Superior temporal gyrus (tissue), 1 donor: Measurements from ENCODE around the gene TARDBP.
"Not testable (repeated sequence)": the region's sequence is repeated elsewhere in the genome, so short reads cannot be mapped to it uniquely, and the experiment has no call there.

Experiments used
- DNase-seq: peaks from one replicate; pipeline ENCODE4 v3.0.0-alpha.2; 2016; ENCODE audit errors: extremely low spot score

TARDBP gene

DNA sequence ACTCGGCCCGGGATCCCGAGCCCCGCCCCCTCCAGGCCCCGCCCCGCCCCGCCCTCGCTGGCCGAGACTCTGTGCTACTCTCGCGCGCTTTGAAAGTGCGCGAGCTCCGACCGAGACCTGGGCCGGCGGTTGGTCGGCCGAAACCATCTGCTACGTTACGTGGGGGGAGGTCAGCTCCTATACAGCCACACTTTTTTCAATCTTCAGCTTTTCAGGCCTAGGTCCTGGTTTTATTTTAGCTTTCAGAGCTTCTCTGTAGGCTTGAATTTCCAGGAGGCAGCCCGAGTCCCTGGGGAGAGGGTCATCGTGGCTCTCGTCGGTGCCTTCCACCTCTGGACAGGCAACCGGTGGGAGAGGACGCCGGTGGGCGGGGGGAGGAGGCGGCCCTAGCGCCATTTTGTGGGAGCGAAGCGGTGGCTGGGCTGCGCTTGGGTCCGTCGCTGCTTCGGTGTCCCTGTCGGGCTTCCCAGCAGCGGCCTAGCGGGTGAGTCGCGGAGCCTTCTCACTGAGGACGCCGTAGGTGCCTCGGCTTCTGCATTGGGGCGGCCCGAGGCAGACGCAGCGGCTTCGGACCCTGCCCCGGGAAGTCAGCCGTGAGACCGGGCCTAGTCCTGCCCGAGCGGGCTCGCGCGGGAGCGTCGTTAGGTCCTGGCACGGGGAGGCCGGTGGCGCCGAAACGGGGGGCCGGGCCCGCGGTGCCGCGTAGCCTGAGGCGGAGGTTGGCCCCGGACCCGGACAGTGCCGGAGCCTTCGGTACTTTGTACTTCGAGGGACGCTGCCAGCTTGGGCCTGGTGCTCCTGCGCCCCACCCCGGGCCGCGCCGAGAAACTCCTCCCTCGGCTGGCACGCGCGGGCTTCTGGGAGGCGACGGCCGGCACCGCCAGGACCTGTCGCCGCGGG lies at the start of gene TARDBP:
TARDBP (plus strand) TSS at position 395 of the 900 bp plus-strand sequence. CDS start 1,074 bp downstream, outside the sequence.
- DNase-seq = peak; percentile 93

DNA sequence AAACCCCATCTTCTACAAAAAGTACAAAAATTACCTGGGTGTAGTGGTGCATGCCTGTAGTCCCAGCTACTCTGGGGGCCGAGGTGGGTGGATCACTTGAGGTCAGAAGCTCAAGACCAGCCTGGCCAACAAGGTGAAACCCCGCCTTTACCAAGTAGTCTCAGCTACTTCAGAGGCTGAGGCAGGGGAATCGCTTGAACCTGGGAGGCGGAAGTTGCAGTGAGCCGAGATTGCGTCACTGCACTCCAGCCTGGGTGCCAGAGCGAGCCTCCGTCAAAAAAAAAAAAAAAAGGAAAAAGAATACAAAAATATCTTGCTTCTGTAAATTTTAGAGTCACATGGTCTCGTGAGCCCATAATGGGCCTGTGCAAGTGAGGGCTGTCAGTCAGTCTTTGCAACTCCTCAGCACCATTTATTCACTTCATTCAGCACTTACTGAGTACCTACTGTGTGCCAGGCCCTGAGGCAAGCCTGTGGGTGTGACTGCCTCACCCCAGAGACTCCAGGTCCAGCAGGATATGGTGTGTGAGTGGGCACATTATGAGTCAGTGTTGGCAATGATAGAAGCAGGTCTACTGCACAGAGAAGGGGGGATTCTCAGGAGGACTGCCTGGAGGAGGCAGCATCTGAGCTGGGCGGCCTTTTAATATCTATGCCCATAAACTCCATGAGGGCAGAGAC lies 46.8 kb upstream of the TARDBP start:
- DNase-seq = no peak

- DNase-seq = no peak
Measured at GRCh38 chr1:10967090-10967489, 45.4 kb upstream of the TARDBP start.

- peak; percentile 35 for DNase-seq
Measured at GRCh38 chr1:10968411-10968826, 44.0 kb upstream of the TARDBP start.

- no peak for DNase-seq
Measured at GRCh38 chr1:10969267-10969970, 43.0 kb upstream of the TARDBP start.

DNA sequence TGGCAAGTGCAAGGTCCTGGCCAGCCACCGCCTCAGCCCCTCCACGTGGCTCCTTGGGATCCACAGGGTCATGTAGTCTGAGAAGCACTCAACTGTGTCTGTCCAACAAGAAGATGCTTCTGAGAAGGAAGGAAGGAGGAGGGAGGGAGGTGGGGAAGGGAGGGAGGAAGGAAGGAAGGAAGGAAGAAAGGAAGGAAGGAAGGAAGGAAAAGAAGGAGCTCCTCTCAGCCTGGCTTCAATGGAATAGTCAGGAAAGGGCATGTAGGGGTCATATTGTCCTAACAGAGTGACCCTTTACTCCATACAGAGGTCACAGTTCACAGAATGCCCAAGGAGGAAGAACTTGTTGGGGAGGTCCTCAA lies 42.5 kb upstream of the TARDBP start:
- DNase-seq = no peak

- no peak for DNase-seq
Measured at GRCh38 chr1:10973552-10973951, 38.9 kb upstream of the TARDBP start.

- no peak for DNase-seq
Measured at GRCh38 chr1:10973956-10974881, 38.2 kb upstream of the TARDBP start.

DNA sequence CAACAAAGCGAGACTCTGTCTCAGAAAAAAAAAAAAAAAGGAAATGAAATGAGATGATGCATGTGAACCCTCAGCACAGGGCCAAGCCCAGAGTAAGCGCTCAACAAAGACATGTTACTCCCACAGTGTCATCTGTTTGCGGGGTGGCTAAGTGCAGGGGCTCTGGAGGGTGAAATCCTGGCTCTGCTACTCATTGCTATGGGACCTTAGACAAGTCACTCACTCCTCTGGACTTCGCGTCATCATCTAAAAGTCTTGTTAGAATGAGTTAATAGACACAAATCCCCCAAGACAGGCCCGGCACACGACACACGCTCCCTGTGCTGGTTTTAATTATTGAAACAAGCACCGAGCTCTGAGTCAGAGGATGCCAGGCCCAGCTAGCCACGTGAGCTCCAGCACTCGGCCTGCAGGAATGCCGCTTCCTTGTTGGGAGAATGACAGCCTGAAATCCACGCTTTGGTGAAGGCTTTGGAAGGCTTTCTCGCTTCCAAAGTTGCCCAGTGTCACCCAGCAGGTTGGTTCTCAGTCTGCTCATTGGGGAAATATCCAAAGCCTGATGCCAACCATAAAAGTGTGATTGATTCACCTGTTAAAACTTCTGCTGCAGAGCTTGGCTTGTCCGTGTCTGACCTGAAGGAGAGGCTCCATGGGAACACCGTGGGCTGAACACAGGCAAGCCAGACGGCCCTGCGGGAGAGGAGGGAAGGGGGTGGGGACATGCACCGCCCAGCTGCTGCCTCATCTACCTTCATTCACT lies 36.7 kb upstream of the TARDBP start:
- DNase-seq = peak; percentile 40

- DNase-seq = no peak
Measured at GRCh38 chr1:10978719-10979118, 33.7 kb upstream of the TARDBP start.

- peak; percentile 94 for DNase-seq
Measured at GRCh38 chr1:10979483-10979920, 33.0 kb upstream of the TARDBP start.

GRCh38 chr1:10980094-10980577 lies 32.3 kb upstream of the TARDBP start:
- DNase-seq = peak; percentile 87

GRCh38 chr1:10980841-10981727 lies 31.4 kb upstream of the TARDBP start:
- DNase-seq = peak; percentile 91

- DNase-seq = no peak
Measured at GRCh38 chr1:10986525-10986890, 25.9 kb upstream of the TARDBP start.

- DNase-seq = no peak
Measured at GRCh38 chr1:10987840-10988417, 24.5 kb upstream of the TARDBP start.

DNA sequence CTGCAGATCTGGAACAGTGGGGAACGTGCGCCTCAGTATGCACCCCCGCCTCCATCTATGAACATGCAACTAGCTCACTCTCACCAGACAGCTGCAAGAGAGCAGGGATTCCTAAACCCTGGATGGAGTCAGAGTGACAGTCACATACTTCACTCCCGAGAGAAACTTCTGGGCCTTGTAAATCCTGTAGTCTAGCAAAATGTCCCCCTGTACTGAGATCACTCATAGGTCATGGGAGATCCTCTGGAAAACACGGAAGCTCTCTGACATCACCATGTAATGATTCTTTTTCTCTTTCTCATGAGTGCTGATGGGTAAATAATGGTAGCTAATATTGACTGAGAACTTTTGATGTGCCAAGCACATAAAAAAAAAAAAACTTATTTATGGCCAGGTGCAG lies 23.4 kb upstream of the TARDBP start:
- DNase-seq = no peak

DNA sequence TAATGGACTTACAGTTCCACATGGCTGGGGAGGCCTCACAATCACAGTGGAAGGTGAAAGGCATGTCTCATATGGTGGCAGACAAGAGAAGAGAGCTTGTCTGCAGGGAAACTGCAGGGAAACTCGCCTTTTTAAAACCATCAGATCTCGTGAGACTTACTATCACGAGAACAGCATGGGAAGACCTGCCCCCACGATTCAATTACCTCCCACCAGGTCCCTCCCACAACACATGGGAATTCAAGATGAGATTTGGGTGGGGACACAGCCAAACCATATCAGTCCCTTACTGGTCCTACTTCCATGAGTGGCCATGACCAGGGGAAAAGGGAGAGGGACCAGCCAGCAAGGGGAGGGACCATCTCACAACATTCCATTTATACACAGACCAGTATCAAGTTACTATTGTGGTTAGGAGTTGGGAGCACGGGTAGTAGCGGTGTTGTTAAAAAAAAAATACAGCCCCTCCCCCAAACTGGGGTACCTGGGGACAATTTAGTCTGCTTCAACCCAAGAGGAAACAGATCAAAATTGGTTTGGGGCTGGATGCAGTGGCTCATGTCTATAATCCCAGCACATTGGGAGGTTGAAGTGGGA lies 22.4 kb upstream of the TARDBP start:
- DNase-seq = not testable (repeated sequence)

DNA sequence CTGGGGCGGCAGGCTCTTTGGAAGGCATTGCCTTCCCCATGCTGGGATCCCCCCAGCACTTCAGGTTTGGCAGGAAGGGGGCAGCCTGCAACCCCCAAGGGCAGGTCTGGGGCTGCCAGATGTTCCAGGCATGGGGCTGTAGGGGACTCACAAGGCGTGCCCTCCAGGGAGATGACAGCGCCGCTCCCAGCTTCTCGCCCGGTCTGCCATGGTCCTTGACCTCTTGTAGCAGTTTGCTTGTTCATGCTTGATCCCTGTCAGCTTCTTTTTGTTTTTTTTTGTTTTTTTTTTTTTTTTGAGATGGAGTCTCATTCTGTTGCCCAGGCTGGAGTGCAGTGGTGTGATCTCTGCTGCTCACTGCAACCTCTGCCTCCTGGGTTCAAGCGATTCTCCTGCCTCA lies 21.6 kb upstream of the TARDBP start:
- no peak for DNase-seq

DNA sequence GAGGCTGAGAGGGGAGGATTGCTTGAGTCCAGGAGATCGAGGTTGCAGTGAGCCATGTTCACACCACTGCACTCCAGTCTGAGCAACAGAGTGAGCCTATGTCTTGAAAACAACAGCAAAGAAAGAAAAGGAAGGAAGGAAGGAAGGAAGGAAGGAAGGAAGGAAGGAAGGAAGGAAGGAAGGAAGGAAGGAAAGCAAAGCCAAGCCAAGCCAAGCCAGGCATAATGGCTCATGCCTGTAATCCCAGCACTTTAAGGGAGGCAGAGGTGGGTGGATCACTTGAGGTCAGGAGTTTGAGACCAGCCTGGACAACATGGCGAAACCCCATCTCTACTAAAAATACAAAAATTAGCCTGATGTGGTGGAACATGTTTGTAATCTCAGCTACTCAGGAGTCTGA lies 20.4 kb upstream of the TARDBP start:
- DNase-seq = not testable (repeated sequence)
